Measurements from ENCODE around the gene DPP10.

DPP10 gene

GRCh38 chr2:115386465-115386864, 944.0 kb downstream of the DPP10 start:
- Histone ChIP-seq H3K9me3 (ENCODE audit: control insufficient read depth, insufficient read depth, low read depth, low read length) (no peaks in the 10 kb centered on the region), H3K36me3 (ENCODE audit: control insufficient read depth in 2 of 2, insufficient read depth in 1 of 2, low read length in 2 of 2) (no peaks in the 10 kb centered on the region), H3K4me3 (ENCODE audit: low read depth, low read length) (no peak overlapping the region), H3K27ac (ENCODE audit: extremely low read depth, low read depth, low read length) (no peak overlapping the region), H3K4me1 (ENCODE audit: control insufficient read depth, insufficient read depth, low read length) (no peaks in the 10 kb centered on the region)
- ChIA-PET CTCF (interaction anchor here (0.7 kb wide), 1 partner anchor 9 kb away, joined by 3 read pairs; no protein-coding TSS in a partner anchor), POLR2A (no interaction called here)
- TF ChIP-seq ZNF140 (tag by site-specific recombination; IDR thresholded peaks at IDR 0.05) (no peak), KLF17 (tag by site-specific recombination; IDR thresholded peaks at IDR 0.05) (no peak), ZBTB7A (tag by site-specific recombination; IDR thresholded peaks at IDR 0.05; ENCODE audit: low read depth) (no peak), REPIN1 (tag by site-specific recombination; IDR thresholded peaks at IDR 0.05; ENCODE audit: low read depth) (no peak), ZSCAN5A (tag by site-specific recombination; IDR thresholded peaks at IDR 0.05) (no peak), BCL11A (tag by site-specific recombination; IDR thresholded peaks at IDR 0.05; ENCODE audit: low read depth) (no peak), ZNF274 (IDR thresholded peaks at IDR 0.05; ENCODE audit: low read length) (no peak), ZNF274 (tag by site-specific recombination; IDR thresholded peaks at IDR 0.05; ENCODE audit: borderline replicate concordance) (no peak), ZBTB8A (tag by site-specific recombination; IDR thresholded peaks at IDR 0.05) (no peak), ZNF19 (tag by site-specific recombination; IDR thresholded peaks at IDR 0.05; ENCODE audit: low read depth) (no peak), PRDM6 (tag by site-specific recombination; IDR thresholded peaks at IDR 0.05) (no peak), ZNF10 (tag by site-specific recombination; IDR thresholded peaks at IDR 0.05) (no peak), GFI1B (tag by site-specific recombination; IDR thresholded peaks at IDR 0.05) (no peak), ZNF404 (tag by site-specific recombination; IDR thresholded peaks at IDR 0.05) (no peak)

- CTCF ChIA-PET = no interaction called here
- H3K4me1 ChIP-seq (ENCODE audit: control insufficient read depth, insufficient read depth, low read length) = no peaks in the 10 kb centered on the region
Observed at GRCh38 chr2:115389024-115389423, 946.6 kb downstream of the DPP10 start.

GRCh38 chr2:115389898-115390565, 947.6 kb downstream of the DPP10 start:
- TF ChIP-seq ZNF10 (tag by site-specific recombination; IDR thresholded peaks at IDR 0.05) (no peak), ZFP69B (tag by site-specific recombination; IDR thresholded peaks at IDR 0.05) (no peak), MZF1 (tag by site-specific recombination; IDR thresholded peaks at IDR 0.05; ENCODE audit: borderline replicate concordance) (no peak), ZNF600 (tag by site-specific recombination; IDR thresholded peaks at IDR 0.05) (no peak), ZBTB10 (tag by site-specific recombination; IDR thresholded peaks at IDR 0.05) (no peak), ELK4 (IDR thresholded peaks at IDR 0.05; ENCODE audit: borderline replicate concordance, low read depth, low read length) (no peak), ZNF302 (tag by site-specific recombination; IDR thresholded peaks at IDR 0.05; ENCODE audit: low read depth) (no peak)
- Histone ChIP-seq H3K4me1 (ENCODE audit: control insufficient read depth, insufficient read depth, low read length) (no peaks in the 10 kb centered on the region), H3K9me3 (ENCODE audit: control insufficient read depth, insufficient read depth, low read depth, low read length) (no peaks in the 10 kb centered on the region), H3K36me3 (ENCODE audit: control insufficient read depth in 2 of 2, insufficient read depth in 1 of 2, low read length in 2 of 2) (no peaks in the 10 kb centered on the region), H3K4me3 (ENCODE audit: low read depth, low read length) (no peak overlapping the region), H3K27ac (ENCODE audit: extremely low read depth, low read depth, low read length) (no peak overlapping the region)
- ChIA-PET CTCF (no interaction called here), POLR2A (no interaction called here)

More at GRCh38 chr2:115389024-115389423, 946.6 kb downstream of the DPP10 start:
- Histone ChIP-seq H3K27ac (ENCODE audit: extremely low read depth, low read depth, low read length) (no peak overlapping the region), H3K4me3 (ENCODE audit: low read depth, low read length) (no peak overlapping the region), H3K36me3 (ENCODE audit: control insufficient read depth in 2 of 2, insufficient read depth in 1 of 2, low read length in 2 of 2) (no peaks in the 10 kb centered on the region), H3K9me3 (ENCODE audit: control insufficient read depth, insufficient read depth, low read depth, low read length) (no peaks in the 10 kb centered on the region)
- TF ChIP-seq ZNF146 (tag by site-specific recombination; IDR thresholded peaks at IDR 0.05) (no peak), OSR2 (tag by site-specific recombination; IDR thresholded peaks at IDR 0.05) (no peak), ZEB2 (tag by site-specific recombination; IDR thresholded peaks at IDR 0.05) (no peak), ZNF629 (tag by site-specific recombination; IDR thresholded peaks at IDR 0.05) (no peak), OVOL3 (tag by site-specific recombination; IDR thresholded peaks at IDR 0.05) (no peak)
- POLR2A ChIA-PET = no interaction called here
